Measurements from ENCODE around the gene ASTN2. TPM values are rescaled to one million over a fixed set of nuclear protein-coding genes. Genes with fewer than 3 reads are reported as not detected.

The ASTN2 gene
- total and polyA plus RNA-seq, 4 donors, result 0.57 to 2.9 (median 1.4) TPM

DNA sequence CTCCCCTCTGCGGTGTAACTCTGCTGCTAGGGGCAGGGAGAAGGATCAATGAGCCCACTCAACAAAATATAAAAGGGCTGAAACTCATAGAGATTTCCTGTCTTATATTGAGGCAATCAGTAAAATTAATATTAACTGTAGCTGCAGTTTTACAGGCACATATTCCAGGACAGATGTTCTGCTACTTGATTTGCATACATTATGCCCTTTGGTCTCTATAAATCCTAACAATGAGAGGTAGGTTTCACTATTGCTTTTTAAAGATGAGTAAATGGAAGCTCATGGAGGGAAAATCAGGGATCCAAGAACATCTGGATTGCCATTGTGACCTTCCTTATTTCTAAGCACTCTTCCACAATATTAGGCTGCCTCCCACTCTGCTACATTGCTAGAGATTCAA lies 751.3 kb downstream of the ASTN2 start:
- WGBS, result 98% methylated on average over 1 of the region's 1 CpG

DNA sequence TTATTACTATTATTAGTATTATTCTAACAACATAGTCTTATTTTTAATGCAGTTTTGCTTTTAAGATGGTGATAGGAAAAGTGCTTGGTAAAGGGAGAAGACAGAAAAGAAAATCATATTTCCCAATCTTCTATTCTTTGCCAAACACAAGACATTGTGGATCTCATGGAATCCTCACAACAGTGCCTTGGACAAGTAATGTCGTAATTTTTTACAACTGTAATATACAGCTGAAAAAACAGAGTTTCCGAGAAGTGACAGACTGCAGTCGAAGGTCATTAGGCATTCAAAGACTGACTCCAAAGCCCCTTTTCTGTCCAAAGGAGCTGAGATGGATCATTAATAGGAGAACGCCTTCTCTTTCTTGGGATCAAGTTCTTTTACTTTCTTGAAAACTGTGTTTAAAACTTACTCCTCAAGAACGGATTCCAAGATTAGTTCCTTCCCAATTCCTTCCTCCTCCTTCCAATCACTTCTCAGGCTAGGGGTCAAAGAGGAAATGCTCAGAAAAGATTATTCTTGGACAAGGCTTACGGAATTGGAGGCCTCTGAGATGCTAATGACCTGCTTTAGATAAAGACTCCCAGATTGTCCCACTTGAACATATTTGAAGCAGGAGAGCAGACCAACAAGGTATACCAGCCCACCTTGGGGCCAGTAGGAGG lies 752.1 kb downstream of the ASTN2 start:
- TF ChIP-seq TAF1 (conservative IDR thresholded peaks at IDR 0.05), result no peak
- TF ChIP-seq NR2F2 (IDR thresholded peaks at IDR 0.05), result peak; percentile 10
- no peak for TF ChIP-seq RAD21 (IDR thresholded peaks at IDR 0.05)
- no peak overlapping the region for H3K4me3 ChIP-seq (ENCODE audit: low read depth in 1 of 3, low read length in 3 of 3)
- no peaks in the 10 kb centered on the region for H3K9me3 ChIP-seq (ENCODE audit: control insufficient read depth in 4 of 4, low read length in 3 of 4)
- peak overlapping the region in 1 of 2 donors; percentile 35 for H3K27ac ChIP-seq (ENCODE audit: low read depth in 1 of 2, low read length in 2 of 2)
- H3K36me3 ChIP-seq (ENCODE audit: control insufficient read depth in 4 of 4, insufficient read depth in 3 of 4, low read depth in 1 of 4, low read length in 3 of 4), result no peaks in the 10 kb centered on the region
- DNase-seq (ENCODE audit: low spot score), result no peak
- no peaks in the 10 kb centered on the region for H3K27me3 ChIP-seq (ENCODE audit: control insufficient read depth in 4 of 4, insufficient read depth in 4 of 4, low read length in 3 of 4)
- H3K9ac ChIP-seq (ENCODE audit: low read depth in 1 of 2, low read length in 2 of 2), result no peak overlapping the region
- 79% methylated on average over 6 of the region's 6 CpGs for WGBS
- no peaks in the 10 kb centered on the region for H3K4me1 ChIP-seq (ENCODE audit: control insufficient read depth in 4 of 4, insufficient read depth in 4 of 4, low read length in 3 of 4)

More for the DNA sequence above, 751.3 kb downstream of the ASTN2 start:
- TF ChIP-seq, protein P1, sequence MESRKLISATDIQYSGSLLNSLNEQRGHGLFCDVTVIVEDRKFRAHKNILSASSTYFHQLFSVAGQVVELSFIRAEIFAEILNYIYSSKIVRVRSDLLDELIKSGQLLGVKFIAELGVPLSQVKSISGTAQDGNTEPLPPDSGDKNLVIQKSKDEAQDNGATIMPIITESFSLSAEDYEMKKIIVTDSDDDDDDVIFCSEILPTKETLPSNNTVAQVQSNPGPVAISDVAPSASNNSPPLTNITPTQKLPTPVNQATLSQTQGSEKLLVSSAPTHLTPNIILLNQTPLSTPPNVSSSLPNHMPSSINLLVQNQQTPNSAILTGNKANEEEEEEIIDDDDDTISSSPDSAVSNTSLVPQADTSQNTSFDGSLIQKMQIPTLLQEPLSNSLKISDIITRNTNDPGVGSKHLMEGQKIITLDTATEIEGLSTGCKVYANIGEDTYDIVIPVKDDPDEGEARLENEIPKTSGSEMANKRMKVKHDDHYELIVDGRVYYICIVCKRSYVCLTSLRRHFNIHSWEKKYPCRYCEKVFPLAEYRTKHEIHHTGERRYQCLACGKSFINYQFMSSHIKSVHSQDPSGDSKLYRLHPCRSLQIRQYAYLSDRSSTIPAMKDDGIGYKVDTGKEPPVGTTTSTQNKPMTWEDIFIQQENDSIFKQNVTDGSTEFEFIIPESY (IDR thresholded peaks at IDR 0.05), result no peak
- TF ChIP-seq SP1 (IDR thresholded peaks at IDR 0.05) (no peak), RAD21 (IDR thresholded peaks at IDR 0.05) (no peak), RXRA (IDR thresholded peaks at IDR 0.05) (no peak), EGR1 (IDR thresholded peaks at IDR 0.05; ENCODE audit: low read depth in 2 of 2) (no peak), YY1 (IDR thresholded peaks at IDR 0.05) (no peak), HNF4A (conservative IDR thresholded peaks at IDR 0.05) (no peak), JUND (IDR thresholded peaks at IDR 0.05) (no peak), FOXA2 (IDR thresholded peaks at IDR 0.05) (no peak), NR2F2 (IDR thresholded peaks at IDR 0.05) (no peak), GABPA (IDR thresholded peaks at IDR 0.05 in 1 of 2, conservative IDR thresholded peaks at IDR 0.05 in 1 of 2) (no peak)
- TF ChIP-seq, protein P2, sequence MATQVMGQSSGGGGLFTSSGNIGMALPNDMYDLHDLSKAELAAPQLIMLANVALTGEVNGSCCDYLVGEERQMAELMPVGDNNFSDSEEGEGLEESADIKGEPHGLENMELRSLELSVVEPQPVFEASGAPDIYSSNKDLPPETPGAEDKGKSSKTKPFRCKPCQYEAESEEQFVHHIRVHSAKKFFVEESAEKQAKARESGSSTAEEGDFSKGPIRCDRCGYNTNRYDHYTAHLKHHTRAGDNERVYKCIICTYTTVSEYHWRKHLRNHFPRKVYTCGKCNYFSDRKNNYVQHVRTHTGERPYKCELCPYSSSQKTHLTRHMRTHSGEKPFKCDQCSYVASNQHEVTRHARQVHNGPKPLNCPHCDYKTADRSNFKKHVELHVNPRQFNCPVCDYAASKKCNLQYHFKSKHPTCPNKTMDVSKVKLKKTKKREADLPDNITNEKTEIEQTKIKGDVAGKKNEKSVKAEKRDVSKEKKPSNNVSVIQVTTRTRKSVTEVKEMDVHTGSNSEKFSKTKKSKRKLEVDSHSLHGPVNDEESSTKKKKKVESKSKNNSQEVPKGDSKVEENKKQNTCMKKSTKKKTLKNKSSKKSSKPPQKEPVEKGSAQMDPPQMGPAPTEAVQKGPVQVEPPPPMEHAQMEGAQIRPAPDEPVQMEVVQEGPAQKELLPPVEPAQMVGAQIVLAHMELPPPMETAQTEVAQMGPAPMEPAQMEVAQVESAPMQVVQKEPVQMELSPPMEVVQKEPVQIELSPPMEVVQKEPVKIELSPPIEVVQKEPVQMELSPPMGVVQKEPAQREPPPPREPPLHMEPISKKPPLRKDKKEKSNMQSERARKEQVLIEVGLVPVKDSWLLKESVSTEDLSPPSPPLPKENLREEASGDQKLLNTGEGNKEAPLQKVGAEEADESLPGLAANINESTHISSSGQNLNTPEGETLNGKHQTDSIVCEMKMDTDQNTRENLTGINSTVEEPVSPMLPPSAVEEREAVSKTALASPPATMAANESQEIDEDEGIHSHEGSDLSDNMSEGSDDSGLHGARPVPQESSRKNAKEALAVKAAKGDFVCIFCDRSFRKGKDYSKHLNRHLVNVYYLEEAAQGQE (IDR thresholded peaks at IDR 0.05), result no peak
- TF ChIP-seq, protein P3, sequence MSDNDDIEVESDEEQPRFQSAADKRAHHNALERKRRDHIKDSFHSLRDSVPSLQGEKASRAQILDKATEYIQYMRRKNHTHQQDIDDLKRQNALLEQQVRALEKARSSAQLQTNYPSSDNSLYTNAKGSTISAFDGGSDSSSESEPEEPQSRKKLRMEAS (IDR thresholded peaks at IDR 0.05), result no peak
- H3K9ac ChIP-seq (ENCODE audit: low read depth in 1 of 2, low read length in 2 of 2), result no peak overlapping the region
- no peaks in the 10 kb centered on the region for H3K27me3 ChIP-seq (ENCODE audit: control insufficient read depth in 4 of 4, insufficient read depth in 4 of 4, low read length in 3 of 4)
- H3K27ac ChIP-seq (ENCODE audit: low read depth in 1 of 2, low read length in 2 of 2), result no peak overlapping the region
- no peak for DNase-seq (ENCODE audit: low spot score)
- no peaks in the 10 kb centered on the region for H3K9me3 ChIP-seq (ENCODE audit: control insufficient read depth in 4 of 4, low read length in 3 of 4)
- H3K4me3 ChIP-seq (ENCODE audit: low read depth in 1 of 3, low read length in 3 of 3), result no peak overlapping the region
- H3K36me3 ChIP-seq (ENCODE audit: control insufficient read depth in 4 of 4, insufficient read depth in 3 of 4, low read depth in 1 of 4, low read length in 3 of 4), result no peaks in the 10 kb centered on the region
- H3K4me1 ChIP-seq (ENCODE audit: control insufficient read depth in 4 of 4, insufficient read depth in 4 of 4, low read length in 3 of 4), result no peaks in the 10 kb centered on the region

Data from liver (tissue), 9 donors.